ENCODE results near the gene SYTL3.

DNA sequence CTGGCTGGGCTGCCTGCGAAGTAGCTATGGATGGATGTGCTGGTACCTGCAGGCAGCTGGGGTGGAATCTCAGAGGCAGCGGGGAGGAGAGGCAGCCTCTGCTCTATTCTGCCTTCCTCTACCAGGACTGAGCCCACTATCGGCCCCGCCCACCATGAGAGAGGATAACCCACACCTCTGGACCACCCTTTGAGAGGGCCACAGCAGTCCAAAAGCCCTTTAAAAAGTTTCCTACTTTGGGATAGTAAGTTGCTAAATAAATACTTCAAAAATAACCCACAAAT, 133.3 kb downstream of the SYTL3 start:
- TF ChIP-seq, protein P1, sequence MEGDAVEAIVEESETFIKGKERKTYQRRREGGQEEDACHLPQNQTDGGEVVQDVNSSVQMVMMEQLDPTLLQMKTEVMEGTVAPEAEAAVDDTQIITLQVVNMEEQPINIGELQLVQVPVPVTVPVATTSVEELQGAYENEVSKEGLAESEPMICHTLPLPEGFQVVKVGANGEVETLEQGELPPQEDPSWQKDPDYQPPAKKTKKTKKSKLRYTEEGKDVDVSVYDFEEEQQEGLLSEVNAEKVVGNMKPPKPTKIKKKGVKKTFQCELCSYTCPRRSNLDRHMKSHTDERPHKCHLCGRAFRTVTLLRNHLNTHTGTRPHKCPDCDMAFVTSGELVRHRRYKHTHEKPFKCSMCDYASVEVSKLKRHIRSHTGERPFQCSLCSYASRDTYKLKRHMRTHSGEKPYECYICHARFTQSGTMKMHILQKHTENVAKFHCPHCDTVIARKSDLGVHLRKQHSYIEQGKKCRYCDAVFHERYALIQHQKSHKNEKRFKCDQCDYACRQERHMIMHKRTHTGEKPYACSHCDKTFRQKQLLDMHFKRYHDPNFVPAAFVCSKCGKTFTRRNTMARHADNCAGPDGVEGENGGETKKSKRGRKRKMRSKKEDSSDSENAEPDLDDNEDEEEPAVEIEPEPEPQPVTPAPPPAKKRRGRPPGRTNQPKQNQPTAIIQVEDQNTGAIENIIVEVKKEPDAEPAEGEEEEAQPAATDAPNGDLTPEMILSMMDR (IDR thresholded peaks at IDR 0.05; ENCODE audit: control extremely low read depth in 1 of 3, insufficient read depth in 1 of 3, low read depth in 1 of 3, low read length in 3 of 3), result no peak
- no peak for TF ChIP-seq POLR2A (IDR thresholded peaks at IDR 0.05; ENCODE audit: control extremely low read depth in 1 of 2, low read depth in 2 of 2, low read length in 2 of 2)
- no peak for TF ChIP-seq EP300 (IDR thresholded peaks at IDR 0.05; ENCODE audit: borderline replicate concordance in 1 of 2, low read depth in 2 of 2, low read length in 2 of 2)
- TF ChIP-seq SIRT6 (IDR thresholded peaks at IDR 0.05; ENCODE audit: low read length), result no peak
- TF ChIP-seq EZH2 (IDR thresholded peaks at IDR 0.05; ENCODE audit: low read depth, low read length, severe bottlenecking), result no peak
- no peak for TF ChIP-seq CEBPB (IDR thresholded peaks at IDR 0.05; ENCODE audit: low read depth, low read length)
- TF ChIP-seq GABPA (IDR thresholded peaks at IDR 0.05; ENCODE audit: borderline replicate concordance, insufficient read depth, low read length), result no peak
- no peak for TF ChIP-seq KDM1A (IDR thresholded peaks at IDR 0.05; ENCODE audit: borderline replicate concordance, low read length)
- no peak for TF ChIP-seq CREB1 (IDR thresholded peaks at IDR 0.05)
- TF ChIP-seq HDAC2 (IDR thresholded peaks at IDR 0.05; ENCODE audit: borderline replicate concordance in 1 of 2, low read depth in 2 of 2, low read length in 2 of 2), result no peak
- TF ChIP-seq SP1 (IDR thresholded peaks at IDR 0.05; ENCODE audit: low read depth, low read length), result no peak
- no peak for TF ChIP-seq ZNF274 (IDR thresholded peaks at IDR 0.05; ENCODE audit: borderline replicate concordance, extremely low read depth, low read length)
- TF ChIP-seq POLR2AphosphoS5 (IDR thresholded peaks at IDR 0.05; ENCODE audit: low read depth, low read length), result no peak
- no peak for TF ChIP-seq SRF (IDR thresholded peaks at IDR 0.05; ENCODE audit: low read depth, low read length)
